Stimulated activated CD8-positive, alpha-beta memory T cell treated with anti-CD3 and anti-CD28 coated beads, Interleukin-15, amount 100 ng/mL, for 24 hours (primary cell): ENCODE measurements around the gene GALNT2.

Experiments
- DNase-seq: peaks from one replicate; pipeline ENCODE4 v3.0.0-alpha.2; 2020; ENCODE audit warnings: low read depth

GALNT2 gene

GRCh38 chr1:230303822-230304221 lies 236.8 kb downstream of the GALNT2 start:
- DNase-seq = no peak

GRCh38 chr1:230306169-230306568 lies 239.1 kb downstream of the GALNT2 start:
- DNase-seq = no peak

- DNase-seq = no peak
Observed at GRCh38 chr1:230307213-230307612, 240.2 kb downstream of the GALNT2 start.

GRCh38 chr1:230308039-230308438 lies 241.0 kb downstream of the GALNT2 start:
- no peak for DNase-seq

- no peak for DNase-seq
Observed at GRCh38 chr1:230308821-230309220, 241.8 kb downstream of the GALNT2 start.

- DNase-seq = no peak
Observed at GRCh38 chr1:230309646-230310177, 242.7 kb downstream of the GALNT2 start.

- peak; percentile 40 for DNase-seq
Observed at GRCh38 chr1:230310381-230311163, 243.5 kb downstream of the GALNT2 start.

- no peak for DNase-seq
Observed at GRCh38 chr1:230312676-230313075, 245.6 kb downstream of the GALNT2 start.

GRCh38 chr1:230313453-230314141 lies 246.6 kb downstream of the GALNT2 start:
- DNase-seq = no peak

- DNase-seq = no peak
Observed at GRCh38 chr1:230314142-230314470, 247.1 kb downstream of the GALNT2 start.

GRCh38 chr1:230315099-230315498 lies 248.1 kb downstream of the GALNT2 start:
- no peak for DNase-seq

- DNase-seq = no peak
Observed at GRCh38 chr1:230316864-230317745, 250.1 kb downstream of the GALNT2 start.

- no peak for DNase-seq
Observed at GRCh38 chr1:230317823-230318819, 251.1 kb downstream of the GALNT2 start.

- no peak for DNase-seq
Observed at GRCh38 chr1:230319014-230319747, 252.1 kb downstream of the GALNT2 start.

- no peak for DNase-seq
Observed at GRCh38 chr1:230320804-230321203, 253.8 kb downstream of the GALNT2 start.

GRCh38 chr1:230321341-230321740 lies 254.3 kb downstream of the GALNT2 start:
- no peak for DNase-seq

- DNase-seq = no peak
Observed at GRCh38 chr1:230321741-230322420, 254.8 kb downstream of the GALNT2 start.

- DNase-seq = no peak
Observed at GRCh38 chr1:230322421-230322756, 255.4 kb downstream of the GALNT2 start.

- no peak for DNase-seq
Observed at GRCh38 chr1:230322967-230323547, 256.0 kb downstream of the GALNT2 start.

- no peak for DNase-seq
Observed at GRCh38 chr1:230323686-230324085, 256.6 kb downstream of the GALNT2 start.
